Uterus (tissue), 4 donors: ENCODE data around the gene BAD. TPM values are rescaled to one million over a fixed set of nuclear protein-coding genes. Genes with fewer than 3 reads are reported as not detected.

Experiments used
- DNase-seq, 2 donors: peaks; one replicate each; pipeline ENCODE4 v3.0.0-alpha.2; 2019 to 2020
- H3K27ac ChIP-seq, 2 donors: fragments of 200-600 bp; sonication (generic); 1 replicate in 1 of 2; 2 replicates in 1 of 2; pipeline ENCODE4 v1.5.1; 2016 to 2018
- H3K27me3 ChIP-seq, 2 donors: fragments of 200-600 bp; sonication (generic); one replicate each; pipeline ENCODE4 v1.5.1; 2018 to 2019; ENCODE audit warnings: control low read depth in 1 of 2
- H3K36me3 ChIP-seq, 2 donors: fragments of 200-600 bp; sonication (generic); one replicate each; pipeline ENCODE4 v1.5.1; 2019; ENCODE audit warnings: control low read depth in 1 of 2
- H3K4me1 ChIP-seq, 2 donors: fragments of 200-600 bp; sonication (generic); one replicate each; pipeline ENCODE4 v1.5.1; 2018 to 2019; ENCODE audit warnings: control low read depth in 1 of 2
- H3K4me3 ChIP-seq, 2 donors: fragments of 200-600 bp; sonication (generic); 1 replicate in 1 of 2; 2 replicates in 1 of 2; pipeline ENCODE4 v1.5.1; 2018 to 2019; ENCODE audit warnings: mild to moderate bottlenecking in 1 of 2
- H3K9me3 ChIP-seq, 2 donors: fragments of 200-600 bp; sonication (generic); one replicate each; pipeline ENCODE4 v1.5.1; 2019; ENCODE audit warnings: control low read depth in 1 of 2
- POLR2A ChIP-seq, 2 donors: fragments of 450-650 bp; IDR thresholded peaks; one replicate each; pipeline ENCODE4 v1.6.1; 2016; ENCODE audit warnings: antibody characterized with exemption in 2 of 2, mild to moderate bottlenecking in 1 of 2, moderate library complexity in 1 of 2
- intact Hi-C: fragments of 100-400 bp; cut with DNase I; formaldehyde crosslinking; loops from one replicate; pipeline ENCODE4 v1.15.1; 2023; ENCODE audit warnings: low total_unique reads
- total RNA-seq, 4 donors: library from RNA; depleted of rRNA in 3 of 4; stranded (reverse); fragments of >200 nt in 3 of 4; gene quantifications; one replicate each; pipeline versions ENCODE4 v1.1.0 to v1.2.4, GENCODE V29; 2014 to 2023
- TF ChIP-seq, protein P1 (sequence below), 4 experiments: fragments of 200-600 bp in 2 of 4; fragments of 450-650 bp in 2 of 4; sonication (generic) in 2 of 4; IDR thresholded peaks; one replicate each; pipeline ENCODE4 v1.5.1; 2016 to 2019; ENCODE audit warnings: antibody characterized with exemption in 4 of 4, mild to moderate bottlenecking in 2 of 4, moderate library complexity in 1 of 4
- donor health status: DM: yes; HTN: yes; CAD: no.

The BAD gene
- total RNA-seq, 4 donors from 2014 or later: 54.8 to 72.9 (median 62.0) TPM

- H3K4me3 ChIP-seq: no peak overlapping the region
- intact Hi-C loops: no loop called here
- TF ChIP-seq POLR2A (IDR thresholded peaks at IDR 0.05): no peak
- TF ChIP-seq, protein P1, sequence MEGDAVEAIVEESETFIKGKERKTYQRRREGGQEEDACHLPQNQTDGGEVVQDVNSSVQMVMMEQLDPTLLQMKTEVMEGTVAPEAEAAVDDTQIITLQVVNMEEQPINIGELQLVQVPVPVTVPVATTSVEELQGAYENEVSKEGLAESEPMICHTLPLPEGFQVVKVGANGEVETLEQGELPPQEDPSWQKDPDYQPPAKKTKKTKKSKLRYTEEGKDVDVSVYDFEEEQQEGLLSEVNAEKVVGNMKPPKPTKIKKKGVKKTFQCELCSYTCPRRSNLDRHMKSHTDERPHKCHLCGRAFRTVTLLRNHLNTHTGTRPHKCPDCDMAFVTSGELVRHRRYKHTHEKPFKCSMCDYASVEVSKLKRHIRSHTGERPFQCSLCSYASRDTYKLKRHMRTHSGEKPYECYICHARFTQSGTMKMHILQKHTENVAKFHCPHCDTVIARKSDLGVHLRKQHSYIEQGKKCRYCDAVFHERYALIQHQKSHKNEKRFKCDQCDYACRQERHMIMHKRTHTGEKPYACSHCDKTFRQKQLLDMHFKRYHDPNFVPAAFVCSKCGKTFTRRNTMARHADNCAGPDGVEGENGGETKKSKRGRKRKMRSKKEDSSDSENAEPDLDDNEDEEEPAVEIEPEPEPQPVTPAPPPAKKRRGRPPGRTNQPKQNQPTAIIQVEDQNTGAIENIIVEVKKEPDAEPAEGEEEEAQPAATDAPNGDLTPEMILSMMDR (IDR thresholded peaks at IDR 0.05): no peak
- H3K27ac ChIP-seq: no peak overlapping the region
- H3K27me3 ChIP-seq: no peaks in the 10 kb centered on the region
- H3K4me1 ChIP-seq: peaks cover 0 to 14% of the 10 kb centered on the region in 2 donors
- no peaks in the 10 kb centered on the region for H3K36me3 ChIP-seq
- no peak for DNase-seq
- H3K9me3 ChIP-seq: no peaks in the 10 kb centered on the region
Observed at GRCh38 chr11:64244107-64244506, 40.4 kb downstream of the BAD start.

DNA sequence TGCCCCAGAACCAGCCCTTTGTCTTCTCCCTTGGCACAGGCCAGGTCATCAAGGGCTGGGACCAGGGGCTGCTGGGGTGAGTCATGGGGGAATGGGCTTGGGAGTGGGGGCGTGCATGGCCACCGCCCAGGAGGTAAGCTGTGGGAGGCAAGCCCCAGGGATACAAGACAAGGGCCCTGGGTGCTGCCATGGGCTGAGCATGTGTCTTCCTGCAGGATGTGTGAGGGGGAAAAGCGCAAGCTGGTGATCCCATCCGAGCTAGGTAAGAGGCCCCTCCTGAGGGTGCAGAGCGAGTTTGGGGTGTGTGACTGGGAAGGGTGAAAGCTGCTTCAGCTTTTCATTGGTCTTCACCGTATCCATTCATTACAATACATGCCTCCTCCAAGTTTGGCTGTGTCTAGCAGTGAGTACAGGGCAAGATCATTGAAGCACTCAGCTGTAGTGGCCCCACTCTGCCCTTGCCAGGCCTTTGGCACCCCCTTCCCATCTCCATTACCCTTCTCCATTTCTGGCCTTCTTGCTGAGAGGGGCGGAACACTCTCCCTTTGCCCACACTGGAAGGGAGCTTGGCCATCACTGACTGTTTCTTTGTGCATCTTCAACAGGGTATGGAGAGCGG lies 41.1 kb downstream of the BAD start:
- intact Hi-C loops: no loop called here
- Histone ChIP-seq H3K9me3 (no peaks in the 10 kb centered on the region), H3K27ac (no peak overlapping the region), H3K36me3 (no peaks in the 10 kb centered on the region), H3K4me3 (no peak overlapping the region), H3K4me1 (peaks cover 0 to 14% of the 10 kb centered on the region in 2 donors), H3K27me3 (no peaks in the 10 kb centered on the region)
- no peak for DNase-seq
- TF ChIP-seq, protein P1 (IDR thresholded peaks at IDR 0.05): no peak
- TF ChIP-seq POLR2A (IDR thresholded peaks at IDR 0.05): no peak

GRCh38 chr11:64241491-64242374 lies 42.7 kb downstream of the BAD start:
- H3K27ac ChIP-seq: peak overlapping the region; percentile 95 to 99
- no peaks in the 10 kb centered on the region for H3K27me3 ChIP-seq
- H3K9me3 ChIP-seq: no peaks in the 10 kb centered on the region
- intact Hi-C loops: no loop called here
- peaks cover 0 to 10% of the 10 kb centered on the region in 2 donors for H3K4me1 ChIP-seq
- TF ChIP-seq, protein P1 (IDR thresholded peaks at IDR 0.05): peak in 2 of 4 experiments; percentile 16 to 22
- peak; percentile 53 to 71 for TF ChIP-seq POLR2A (IDR thresholded peaks at IDR 0.05)
- H3K36me3 ChIP-seq: no peaks in the 10 kb centered on the region
- peak; percentile 67 to 100 for DNase-seq
- peak overlapping the region; percentile 61 to 87 for H3K4me3 ChIP-seq

DNA sequence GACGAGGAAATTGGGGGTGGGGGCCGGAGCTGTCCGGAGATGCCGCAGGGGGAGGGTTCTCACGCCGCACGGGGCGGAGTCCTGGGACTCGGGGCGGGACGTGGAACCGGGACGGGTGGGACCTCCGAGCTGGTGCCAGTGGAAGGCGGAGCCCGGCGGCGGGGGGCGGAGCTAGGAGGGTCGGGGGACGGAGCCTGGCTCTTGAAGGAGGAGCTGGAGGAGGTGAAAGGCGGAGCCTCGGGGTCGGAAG lies 43.3 kb downstream of the BAD start:
- H3K9me3 ChIP-seq: no peaks in the 10 kb centered on the region
- peak in 1 of 2 donors; percentile 100 for DNase-seq
- intact Hi-C loops: no loop called here
- peak overlapping the region; percentile 61 to 87 for H3K4me3 ChIP-seq
- H3K27ac ChIP-seq: peak overlapping the region; percentile 95 to 99
- TF ChIP-seq, protein P1 (IDR thresholded peaks at IDR 0.05): no peak
- TF ChIP-seq POLR2A (IDR thresholded peaks at IDR 0.05): no peak
- no peaks in the 10 kb centered on the region for H3K27me3 ChIP-seq
- H3K4me1 ChIP-seq: peaks cover 0 to 10% of the 10 kb centered on the region in 2 donors
- no peaks in the 10 kb centered on the region for H3K36me3 ChIP-seq
